Neural progenitor cell (in vitro differentiated cells): ENCODE measurements around the gene OOSP2. TPM values are rescaled to one million over a fixed set of nuclear protein-coding genes. Genes with fewer than 3 reads are reported as not detected.

Experiments used
- DNase-seq: peaks from one replicate; pipeline ENCODE4 v3.0.0-alpha.2; 2016; ENCODE audit warnings: low spot score
- H2AFZ ChIP-seq: fragments of 200-600 bp; sonication (generic); replicated peaks from 2 replicates; pipeline ENCODE4 v1.6.1; 2016; ENCODE audit warnings: antibody characterized with exemption
- H3F3A ChIP-seq: fragments of 200-600 bp; sonication (generic); 2 replicates; pipeline ENCODE4 v1.6.1; 2016; ENCODE audit warnings: antibody characterized with exemption, low read depth
- H3K27ac ChIP-seq: fragments of 200-600 bp; sonication (generic); 2 replicates; pipeline ENCODE4 v1.5.1; 2016; ENCODE audit warnings: mild to moderate bottlenecking
- H3K27me3 ChIP-seq: fragments of 200-600 bp; sonication (generic); 2 replicates; pipeline ENCODE4 v1.6.1; 2016; ENCODE audit warnings: mild to moderate bottlenecking, moderate library complexity
- H3K36me3 ChIP-seq: fragments of 200-600 bp; sonication (generic); 2 replicates; pipeline ENCODE4 v1.5.1; 2016
- H3K4me1 ChIP-seq: fragments of 200-600 bp; sonication (generic); 2 replicates; pipeline ENCODE4 v1.6.1; 2016; ENCODE audit warnings: mixed run types
- H3K4me2 ChIP-seq: fragments of 200-600 bp; sonication (generic); 2 replicates; pipeline ENCODE4 v1.6.1; 2016
- H3K4me3 ChIP-seq: fragments of 200-600 bp; sonication (generic); 2 replicates; pipeline ENCODE4 v1.5.1; 2016
- H3K79me2 ChIP-seq: fragments of 200-600 bp; sonication (generic); 2 replicates; pipeline ENCODE4 v1.6.1; 2016; ENCODE audit warnings: low read depth
- H3K9ac ChIP-seq: fragments of 200-600 bp; sonication (generic); 2 replicates; pipeline ENCODE4 v1.6.1; 2016
- H3K9me3 ChIP-seq: fragments of 200-600 bp; sonication (generic); 2 replicates; pipeline ENCODE4 v1.5.1; 2016; ENCODE audit warnings: low read depth
- H4K20me1 ChIP-seq: fragments of 200-600 bp; sonication (generic); 2 replicates; pipeline ENCODE4 v1.6.1; 2016; ENCODE audit warnings: low read depth
- H3K27ac Mint-ChIP-seq: 3 replicates; pipeline ENCODE4 v1.8.0; 2021; ENCODE audit warnings: mixed read lengths
- H3K27me3 Mint-ChIP-seq: 2 replicates; pipeline ENCODE4 v1.8.0; 2022; ENCODE audit warnings: low read depth, mild to moderate bottlenecking, inconsistent platforms, moderate library complexity, mixed read lengths; ENCODE audit not compliant: insufficient read depth
- H3K36me3 Mint-ChIP-seq: 3 replicates; pipeline ENCODE4 v1.8.0; 2021; ENCODE audit warnings: mixed read lengths
- H3K4me1 Mint-ChIP-seq: 3 replicates; pipeline ENCODE4 v1.8.0; 2021; ENCODE audit warnings: mixed read lengths
- H3K4me3 Mint-ChIP-seq: 3 replicates; pipeline ENCODE4 v1.8.0; 2021; ENCODE audit warnings: mild to moderate bottlenecking, moderate library complexity, mixed read lengths
- H3K9me3 Mint-ChIP-seq: 3 replicates; pipeline ENCODE4 v1.8.0; 2020; ENCODE audit warnings: mixed read lengths
- CTCF ChIP-seq: fragments of 200-600 bp; sonication (generic); IDR thresholded peaks from 2 replicates; pipeline ENCODE4 v1.5.1; 2017; ENCODE audit warnings: antibody characterized with exemption, mild to moderate bottlenecking
- EZH2 ChIP-seq: fragments of 200-600 bp; sonication (generic); IDR thresholded peaks from 2 replicates; pipeline ENCODE4 v1.6.1; 2017; ENCODE audit warnings: antibody characterized with exemption, mild to moderate bottlenecking, moderate library complexity
- EZH2phosphoT487 ChIP-seq: fragments of 200-600 bp; sonication (generic); IDR thresholded peaks from 2 replicates; pipeline ENCODE4 v1.6.1; 2017; ENCODE audit warnings: antibody characterized with exemption
- total RNA-seq: library from RNA; depleted of rRNA; stranded (reverse); fragments of >200 nt; gene quantifications from 2 replicates; pipeline ENCODE4 v1.2.3, GENCODE V29; 2015; ENCODE audit warnings: low replicate concordance

OOSP2 gene
- total RNA-seq, 1 donor from 2014 or later: not detected

- H3K27me3 ChIP-seq: no peaks in the 10 kb centered on the region
- Mint-ChIP-seq H3K27me3 (no peaks in the 10 kb centered on the region), H3K36me3 (no peaks in the 10 kb centered on the region), H3K9me3 (no peaks in the 10 kb centered on the region), H3K27ac (no peak within 1 kb of the TSS), H3K4me3 (no peak within 1 kb of the TSS), H3K4me1 (no peaks in the 10 kb centered on the region)
- H3K36me3 ChIP-seq: no peaks in the 10 kb centered on the region
- H3K27ac ChIP-seq: no peak within 1 kb of the TSS
- H4K20me1 ChIP-seq: no peaks in the 10 kb centered on the region
- H2AFZ ChIP-seq: no peak within 1 kb of the TSS
- H3K79me2 ChIP-seq: no peaks in the 10 kb centered on the region
- no peak within 1 kb of the TSS for H3K4me3 ChIP-seq
- peak; percentile 5 for DNase-seq
- TF ChIP-seq EZH2phosphoT487: no peak
- no peaks in the 10 kb centered on the region for H3K4me1 ChIP-seq
- no peaks in the 10 kb centered on the region for H3F3A ChIP-seq
- H3K4me2 ChIP-seq: no peak within 1 kb of the TSS
- no peak within 1 kb of the TSS for H3K9ac ChIP-seq
- no peaks in the 10 kb centered on the region for H3K9me3 ChIP-seq
Observed at GRCh38 chr11:60056349-60056969, 16.2 kb downstream of the OOSP2 start, which contains the start of gene MS4A3. Gene MS4A3, plus strand, starts transcription at chr11:60056665. Its CDS starts 4,496 bp downstream, at chr11:60061161.

GRCh38 chr11:60059052-60059451 lies 18.8 kb downstream of the OOSP2 start:
- H3K9me3 Mint-ChIP-seq: no peaks in the 10 kb centered on the region
- no peak overlapping the region for H3K27ac Mint-ChIP-seq
- H3K4me3 ChIP-seq: no peak overlapping the region
- H4K20me1 ChIP-seq: no peaks in the 10 kb centered on the region
- H3K79me2 ChIP-seq: no peaks in the 10 kb centered on the region
- TF ChIP-seq EZH2phosphoT487 (no peak), CTCF (no peak), EZH2 (no peak)
- H3K27me3 ChIP-seq: no peaks in the 10 kb centered on the region
- no peak overlapping the region for H3K27ac ChIP-seq
- no peaks in the 10 kb centered on the region for H3K27me3 Mint-ChIP-seq
- no peaks in the 10 kb centered on the region for H3K36me3 ChIP-seq
- no peak overlapping the region for H3K4me2 ChIP-seq
- no peak overlapping the region for H3K9ac ChIP-seq
- no peak overlapping the region for H3K4me3 Mint-ChIP-seq
- no peak overlapping the region for H2AFZ ChIP-seq
- no peaks in the 10 kb centered on the region for H3K9me3 ChIP-seq
- H3K36me3 Mint-ChIP-seq: no peaks in the 10 kb centered on the region
- no peaks in the 10 kb centered on the region for H3K4me1 ChIP-seq
- no peaks in the 10 kb centered on the region for H3F3A ChIP-seq
- no peaks in the 10 kb centered on the region for H3K4me1 Mint-ChIP-seq
- no peak for DNase-seq

- no peaks in the 10 kb centered on the region for H3K4me1 Mint-ChIP-seq
- H3K27ac Mint-ChIP-seq: no peak overlapping the region
- H3K9me3 ChIP-seq: no peaks in the 10 kb centered on the region
- no peaks in the 10 kb centered on the region for H3K36me3 ChIP-seq
- no peak for TF ChIP-seq EZH2
- TF ChIP-seq CTCF: no peak
- no peak for TF ChIP-seq EZH2phosphoT487
- no peaks in the 10 kb centered on the region for H4K20me1 ChIP-seq
- H3K4me2 ChIP-seq: no peak overlapping the region
- no peaks in the 10 kb centered on the region for H3K4me1 ChIP-seq
- H3K27ac ChIP-seq: no peak overlapping the region
- H3K9ac ChIP-seq: no peak overlapping the region
- H2AFZ ChIP-seq: no peak overlapping the region
- no peaks in the 10 kb centered on the region for H3K79me2 ChIP-seq
- H3K36me3 Mint-ChIP-seq: no peaks in the 10 kb centered on the region
- no peak overlapping the region for H3K4me3 ChIP-seq
- H3K9me3 Mint-ChIP-seq: no peaks in the 10 kb centered on the region
- no peaks in the 10 kb centered on the region for H3K27me3 Mint-ChIP-seq
- H3F3A ChIP-seq: no peaks in the 10 kb centered on the region
- no peak for DNase-seq
- H3K27me3 ChIP-seq: no peaks in the 10 kb centered on the region
- no peak overlapping the region for H3K4me3 Mint-ChIP-seq
Observed at GRCh38 chr11:60059521-60060240, 19.5 kb downstream of the OOSP2 start.

- no peaks in the 10 kb centered on the region for H3K36me3 ChIP-seq
- H3K27me3 ChIP-seq: no peaks in the 10 kb centered on the region
- no peak overlapping the region for H3K4me2 ChIP-seq
- H3K4me1 Mint-ChIP-seq: no peaks in the 10 kb centered on the region
- no peak overlapping the region for H3K27ac Mint-ChIP-seq
- no peaks in the 10 kb centered on the region for H3K36me3 Mint-ChIP-seq
- H3K9me3 Mint-ChIP-seq: no peaks in the 10 kb centered on the region
- H3K79me2 ChIP-seq: no peaks in the 10 kb centered on the region
- no peaks in the 10 kb centered on the region for H3F3A ChIP-seq
- no peak overlapping the region for H2AFZ ChIP-seq
- no peak overlapping the region for H3K4me3 Mint-ChIP-seq
- H3K9me3 ChIP-seq: no peaks in the 10 kb centered on the region
- DNase-seq: no peak
- TF ChIP-seq CTCF: no peak
- no peak for TF ChIP-seq EZH2phosphoT487
- no peak for TF ChIP-seq EZH2
- H3K4me1 ChIP-seq: no peaks in the 10 kb centered on the region
- H3K27ac ChIP-seq: no peak overlapping the region
- no peaks in the 10 kb centered on the region for H3K27me3 Mint-ChIP-seq
- H3K9ac ChIP-seq: no peak overlapping the region
- no peaks in the 10 kb centered on the region for H4K20me1 ChIP-seq
- no peak overlapping the region for H3K4me3 ChIP-seq
Observed at GRCh38 chr11:60064111-60064510, 23.9 kb downstream of the OOSP2 start.
